ENCODE measurements around the gene SPATA6L. TPM values are rescaled to one million over a fixed set of nuclear protein-coding genes. Genes with fewer than 3 reads are reported as not detected.

Gene SPATA6L
- total and polyA plus RNA-seq, 2 of the 13 experiments (the other 11 are each of a cell fraction or from before 2014, with no cell fraction given) = 1.1 to 1.9 TPM

DNA sequence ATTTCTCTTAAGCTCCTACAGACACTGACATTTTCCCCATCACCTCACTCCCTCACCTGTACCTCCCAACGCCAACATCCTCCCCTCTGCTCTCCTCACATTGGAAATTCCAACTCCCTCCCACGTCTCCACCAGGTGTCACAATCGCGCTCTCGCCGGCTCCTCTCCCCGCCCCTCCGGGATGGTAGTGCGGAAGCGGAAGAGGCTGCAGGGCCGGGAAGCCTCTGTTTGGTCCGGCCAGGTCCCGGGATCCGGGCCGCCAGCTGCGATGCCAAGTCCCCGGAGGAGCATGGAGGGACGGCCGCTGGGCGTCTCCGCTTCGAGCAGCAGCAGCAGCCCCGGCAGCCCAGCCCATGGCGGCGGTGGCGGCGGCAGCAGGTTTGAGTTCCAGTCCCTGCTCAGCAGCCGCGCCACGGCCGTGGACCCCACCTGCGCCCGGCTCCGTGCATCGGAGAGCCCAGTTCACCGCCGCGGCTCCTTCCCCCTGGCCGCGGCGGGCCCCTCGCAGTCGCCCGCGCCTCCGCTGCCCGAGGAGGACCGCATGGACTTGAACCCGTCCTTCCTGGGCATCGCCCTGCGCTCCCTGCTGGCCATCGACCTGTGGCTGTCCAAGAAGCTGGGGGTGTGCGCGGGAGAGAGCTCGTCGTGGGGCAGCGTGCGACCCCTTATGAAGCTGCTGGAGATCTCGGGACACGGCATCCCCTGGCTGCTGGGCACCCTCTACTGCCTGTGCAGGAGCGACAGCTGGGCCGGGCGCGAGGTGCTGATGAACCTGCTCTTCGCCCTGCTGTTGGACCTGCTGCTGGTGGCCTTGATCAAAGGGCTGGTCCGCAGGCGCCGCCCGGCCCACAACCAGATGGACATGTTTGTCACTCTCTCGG is 3.9 kb downstream of the SPATA6L start, which contains the start of gene PLPP6 (continued):
- TF ChIP-seq, protein P1, sequence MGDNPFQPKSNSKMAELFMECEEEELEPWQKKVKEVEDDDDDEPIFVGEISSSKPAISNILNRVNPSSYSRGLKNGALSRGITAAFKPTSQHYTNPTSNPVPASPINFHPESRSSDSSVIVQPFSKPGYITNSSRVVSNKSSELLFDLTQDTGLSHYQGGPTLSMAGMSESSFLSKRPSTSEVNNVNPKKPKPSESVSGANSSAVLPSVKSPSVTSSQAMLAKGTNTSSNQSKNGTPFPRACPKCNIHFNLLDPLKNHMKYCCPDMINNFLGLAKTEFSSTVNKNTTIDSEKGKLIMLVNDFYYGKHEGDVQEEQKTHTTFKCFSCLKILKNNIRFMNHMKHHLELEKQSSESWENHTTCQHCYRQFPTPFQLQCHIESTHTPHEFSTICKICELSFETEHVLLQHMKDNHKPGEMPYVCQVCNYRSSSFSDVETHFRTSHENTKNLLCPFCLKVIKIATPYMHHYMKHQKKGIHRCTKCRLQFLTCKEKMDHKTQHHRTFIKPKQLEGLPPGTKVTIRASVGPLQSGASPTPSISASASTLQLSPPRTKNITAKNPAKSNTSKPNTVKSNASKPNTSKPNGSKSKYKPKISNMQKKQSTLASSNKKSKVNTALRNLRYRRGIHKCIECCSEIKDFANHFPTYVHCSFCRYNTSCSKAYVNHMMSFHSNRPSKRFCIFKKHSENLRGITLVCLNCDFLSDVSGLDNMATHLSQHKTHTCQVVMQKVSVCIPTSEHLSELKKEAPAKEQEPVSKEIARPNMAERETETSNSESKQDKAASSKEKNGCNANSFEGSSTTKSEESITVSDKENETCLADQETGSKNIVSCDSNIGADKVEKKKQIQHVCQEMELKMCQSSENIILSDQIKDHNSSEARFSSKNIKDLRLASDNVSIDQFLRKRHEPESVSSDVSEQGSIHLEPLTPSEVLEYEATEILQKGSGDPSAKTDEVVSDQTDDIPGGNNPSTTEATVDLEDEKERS (CRISPR knock-in tag; IDR thresholded peaks at IDR 0.05) = 0 out of 2 replicates have a peak, but pooled peaks have one; percentile 45
- TF ChIP-seq TSC22D2 (CRISPR knock-in tag; IDR thresholded peaks at IDR 0.05; ENCODE audit: borderline replicate concordance) (no peak), ZNF180 (CRISPR knock-in tag; IDR thresholded peaks at IDR 0.05; ENCODE audit: borderline replicate concordance, low read depth) (no peak), TOE1 (CRISPR knock-in tag; IDR thresholded peaks at IDR 0.05) (no peak), ZFP37 (CRISPR knock-in tag; IDR thresholded peaks at IDR 0.05; ENCODE audit: borderline replicate concordance) (no peak), TCF7 (IDR thresholded peaks at IDR 0.05; ENCODE audit: low read depth) (peak; percentile 66; the same call in 1 of the 2 replicates), FLYWCH1 (CRISPR knock-in tag; IDR thresholded peaks at IDR 0.05) (no peak), RFX1 (IDR thresholded peaks at IDR 0.05) (no peak), GLI4 (CRISPR knock-in tag; IDR thresholded peaks at IDR 0.05; ENCODE audit: borderline replicate concordance) (peak; percentile 87; the same call in 1 of the 2 replicates), CEBPB (IDR thresholded peaks at IDR 0.05; ENCODE audit: borderline replicate concordance, low read depth, low read length) (peak; percentile 91), THAP11 (CRISPR knock-in tag; IDR thresholded peaks at IDR 0.05) (peak; percentile 84), HNF4G (IDR thresholded peaks at IDR 0.05; ENCODE audit: borderline replicate concordance, low read depth, low read length) (no peak), HNF4G (CRISPR knock-in tag; IDR thresholded peaks at IDR 0.05; ENCODE audit: borderline replicate concordance, low read depth) (no peak; the same call in none of the 2 replicates), SUZ12 (IDR thresholded peaks at IDR 0.05; ENCODE audit: low read depth, low read length) (no peak), MYNN (CRISPR knock-in tag; IDR thresholded peaks at IDR 0.05; ENCODE audit: low read depth) (no peak), ISL2 (CRISPR knock-in tag; IDR thresholded peaks at IDR 0.05) (peak; percentile 69), ZNF550 (CRISPR knock-in tag; IDR thresholded peaks at IDR 0.05; ENCODE audit: borderline replicate concordance) (peak; percentile 82; the same call in 1 of the 2 replicates), MYC (CRISPR knock-in tag; IDR thresholded peaks at IDR 0.05; ENCODE audit: borderline replicate concordance) (peak; percentile 80), ZNF781 (CRISPR knock-in tag; IDR thresholded peaks at IDR 0.05; ENCODE audit: borderline replicate concordance, not compliant biosample characterization) (no peak), ZNF234 (CRISPR knock-in tag; conservative IDR thresholded peaks at IDR 0.05) (no peak; the same call in 1 of the 2 replicates), LCORL (IDR thresholded peaks at IDR 0.05) (no peak), LCORL (CRISPR knock-in tag; IDR thresholded peaks at IDR 0.05) (no peak), MAFG (CRISPR knock-in tag; IDR thresholded peaks at IDR 0.05) (no peak), ZNF746 (CRISPR knock-in tag; IDR thresholded peaks at IDR 0.05) (peak; percentile 53; the same call in 1 of the 2 replicates), FOXP1 (IDR thresholded peaks at IDR 0.05) (no peak), FOXP1 (CRISPR knock-in tag; IDR thresholded peaks at IDR 0.05) (no peak)
- TF ChIP-seq, protein P2, sequence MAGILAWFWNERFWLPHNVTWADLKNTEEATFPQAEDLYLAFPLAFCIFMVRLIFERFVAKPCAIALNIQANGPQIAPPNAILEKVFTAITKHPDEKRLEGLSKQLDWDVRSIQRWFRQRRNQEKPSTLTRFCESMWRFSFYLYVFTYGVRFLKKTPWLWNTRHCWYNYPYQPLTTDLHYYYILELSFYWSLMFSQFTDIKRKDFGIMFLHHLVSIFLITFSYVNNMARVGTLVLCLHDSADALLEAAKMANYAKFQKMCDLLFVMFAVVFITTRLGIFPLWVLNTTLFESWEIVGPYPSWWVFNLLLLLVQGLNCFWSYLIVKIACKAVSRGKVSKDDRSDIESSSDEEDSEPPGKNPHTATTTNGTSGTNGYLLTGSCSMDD (CRISPR knock-in tag; IDR thresholded peaks at IDR 0.05) = no peak
- TF ChIP-seq, protein P3, sequence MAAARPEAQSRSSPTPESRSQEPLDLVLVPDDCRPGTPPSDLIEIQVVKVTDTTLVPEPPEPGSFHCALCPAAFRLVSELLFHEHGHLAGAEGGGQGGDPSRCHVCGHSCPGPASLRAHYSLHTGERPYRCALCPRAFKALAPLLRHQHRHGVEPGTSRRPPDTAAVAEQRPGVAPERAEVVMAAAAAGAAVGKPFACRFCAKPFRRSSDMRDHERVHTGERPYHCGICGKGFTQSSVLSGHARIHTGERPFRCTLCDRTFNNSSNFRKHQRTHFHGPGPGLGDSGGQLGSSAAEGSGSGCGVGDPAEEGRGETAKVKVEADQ (CRISPR knock-in tag; IDR thresholded peaks at IDR 0.05; ENCODE audit: borderline replicate concordance) = peak; percentile 66; the same call in 1 of the 2 replicates

Measured in HepG2 (cell line).